A549 (cell line): ENCODE results near the gene TTC4. TPM values are rescaled to one million over a fixed set of nuclear protein-coding genes. Genes with fewer than 3 reads are reported as not detected.

ENCODE experiments used
- ATAC-seq, 2 experiments: fragments of 200-7000 bp in 1 of 2; fragments of >200 bp in 1 of 2; cut with Nextera tagmentation in 1 of 2; cut with Tn5 transposase in 1 of 2; 3 replicates each; pipeline versions ENCODE4 v1.8.0 to v1.9.1; 2018 to 2020; ENCODE audit warnings: mild to moderate bottlenecking in 1 of 2, moderate library complexity in 1 of 2
- CTCF ChIA-PET: fragments of 300-600 bp; sonication (Branson Sonifier 250); formaldehyde crosslinking; extraction: SDS; loops from one replicate; lab custom pipeline; 2021; ENCODE audit warnings: antibody characterized with exemption, inconsistent platforms; lab: Yijun Ruan, JAX
- POLR2A ChIA-PET: fragments of 350-600 bp; formaldehyde crosslinking; extraction: SDS; loops from one replicate; lab custom pipeline; 2021; ENCODE audit warnings: antibody characterized with exemption, inconsistent platforms; lab: Yijun Ruan, JAX
- DNase-seq, 2 experiments: peaks; one replicate each; pipeline versions ENCODE4 v3.0.0 to v3.0.0-alpha.2; 2011 to 2016; ENCODE audit warnings: low read depth in 1 of 2, low spot score in 1 of 2
- FAIRE-seq: peaks from 2 replicates; lab custom pipeline; 2011; peaks lifted over from hg19 to GRCh38; lab: Jason Lieb, UNC
- H3K27ac ChIP-seq, 2 experiments: fragments of >200 bp; sonication (Bioruptor Twin); formaldehyde crosslinking; 3 replicates each; pipeline ENCODE4 v1.5.1; 2016 to 2017
- H3K4me1 ChIP-seq: fragments of >200 bp; sonication (Bioruptor Twin); formaldehyde crosslinking; 3 replicates; pipeline ENCODE4 v1.6.1; 2016
- H3K4me2 ChIP-seq: fragments of >200 bp; sonication (Bioruptor Twin); formaldehyde crosslinking; 3 replicates; pipeline ENCODE4 v1.6.1; 2016
- H3K4me3 ChIP-seq: fragments of >200 bp; sonication (Bioruptor Twin); formaldehyde crosslinking; 3 replicates; pipeline ENCODE4 v1.5.1; 2016
- H3K9me3 ChIP-seq: fragments of >200 bp; sonication (Bioruptor Twin); formaldehyde crosslinking; 3 replicates; pipeline ENCODE4 v1.6.1; 2016
- BCL3 ChIP-seq: fragments of >200 bp; sonication (Bioruptor Twin); formaldehyde crosslinking; IDR thresholded peaks from 3 replicates; pipeline ENCODE4 v1.6.1; 2016
- BHLHE40 ChIP-seq: IDR thresholded peaks from 2 replicates; pipeline ENCODE4 v1.6.1; 2012; ENCODE audit warnings: low read depth, low read length, inconsistent platforms
- CBX2 ChIP-seq: fragments of 200-600 bp; sonication (generic); IDR thresholded peaks from 2 replicates; pipeline ENCODE4 v1.6.1; 2016; ENCODE audit warnings: low read depth, mild to moderate bottlenecking, borderline replicate concordance
- CBX8 ChIP-seq: fragments of 200-600 bp; sonication (generic); IDR thresholded peaks from 2 replicates; pipeline ENCODE4 v1.6.1; 2016
- CHD2 ChIP-seq: fragments of 150-350 bp; IDR thresholded peaks from 2 replicates; pipeline ENCODE4 v1.6.1; 2014; ENCODE audit warnings: low read length; ENCODE audit not compliant: partially characterized antibody
- EHF ChIP-seq: fragments of 250-450 bp; sonication (Bioruptor Pico); IDR thresholded peaks from 2 replicates; pipeline ENCODE4 v1.5.0; 2020; ENCODE audit warnings: mild to moderate bottlenecking
- EP300 ChIP-seq, 2 experiments: fragments of >200 bp; sonication (Bioruptor Twin); formaldehyde crosslinking; IDR thresholded peaks; 2 replicates in 1 of 2; 3 replicates in 1 of 2; pipeline ENCODE4 v1.6.1; 2016 to 2017
- ESRRA ChIP-seq: fragments of 150-350 bp; IDR thresholded peaks from 2 replicates; pipeline ENCODE4 v1.6.1; 2014; ENCODE audit warnings: mild to moderate bottlenecking, low read length, borderline replicate concordance
- FOSL2 ChIP-seq, 2 experiments: fragments of 450-650 bp in 1 of 2; fragments of >200 bp in 1 of 2; sonication (Bioruptor Twin) in 1 of 2; formaldehyde crosslinking; IDR thresholded peaks; 2 replicates each; pipeline versions ENCODE4 v1.5.0 to v1.6.1; 2016 to 2020; ENCODE audit warnings: mild to moderate bottlenecking in 1 of 2, moderate library complexity in 1 of 2
- HDAC2 ChIP-seq: fragments of 200-600 bp; sonication (generic); IDR thresholded peaks from 2 replicates; pipeline ENCODE4 v1.6.1; 2016
- HOXA7 ChIP-seq: fragments of 250-450 bp; sonication (Bioruptor Pico); IDR thresholded peaks from 2 replicates; pipeline ENCODE4 v1.5.0; 2020; ENCODE audit warnings: mild to moderate bottlenecking, moderate library complexity
- HOXB5 ChIP-seq: fragments of 250-450 bp; sonication (Bioruptor Pico); IDR thresholded peaks from 2 replicates; pipeline ENCODE4 v1.5.0; 2020; ENCODE audit warnings: mild to moderate bottlenecking, moderate library complexity
- MYC ChIP-seq: IDR thresholded peaks from 2 replicates; pipeline ENCODE4 v1.6.1; 2012; ENCODE audit warnings: mild to moderate bottlenecking, inconsistent platforms, low read length, improper control_type of control experiment, borderline replicate concordance
- NFE2L2 ChIP-seq: fragments of 150-350 bp; conservative IDR thresholded peaks from 2 replicates; pipeline ENCODE4 v1.6.1; 2014; ENCODE audit warnings: low read length
- NPAS2 ChIP-seq: fragments of 250-450 bp; sonication (Bioruptor Pico); IDR thresholded peaks from 2 replicates; pipeline ENCODE4 v1.8.0; 2022; ENCODE audit warnings: mild to moderate bottlenecking, moderate library complexity, borderline replicate concordance
- NR3C1 ChIP-seq: fragments of >200 bp; sonication (Bioruptor Twin); formaldehyde crosslinking; IDR thresholded peaks from 3 replicates; pipeline ENCODE4 v1.6.1; 2017
- PHF8 ChIP-seq: fragments of 200-600 bp; sonication (generic); IDR thresholded peaks from 2 replicates; pipeline ENCODE4 v1.6.1; 2016; ENCODE audit warnings: low read depth, mild to moderate bottlenecking, antibody characterized with exemption, moderate library complexity, borderline replicate concordance
- POLR2A ChIP-seq: IDR thresholded peaks from 2 replicates; pipeline ENCODE4 v1.6.1; 2012; ENCODE audit warnings: mild to moderate bottlenecking, low read length
- RCOR1 ChIP-seq: fragments of 150-350 bp; IDR thresholded peaks from 2 replicates; pipeline ENCODE4 v1.6.1; 2014; ENCODE audit warnings: antibody characterized with exemption, low read length, low read depth
- RFX5 ChIP-seq: fragments of 450-650 bp; IDR thresholded peaks from 2 replicates; pipeline ENCODE4 v1.7.1; 2014; ENCODE audit warnings: antibody characterized with exemption, mild to moderate bottlenecking, moderate library complexity
- TP53 ChIP-seq: fragments of 250-450 bp; sonication (Bioruptor Pico); IDR thresholded peaks from 2 replicates; pipeline ENCODE4 v1.5.0; 2021; ENCODE audit warnings: mild to moderate bottlenecking, moderate library complexity
- ZC3H11A ChIP-seq: fragments of 450-650 bp; IDR thresholded peaks from 2 replicates; pipeline ENCODE4 v1.6.1; 2014; ENCODE audit warnings: antibody characterized with exemption, mild to moderate bottlenecking
- ZFP36 ChIP-seq: fragments of 450-650 bp; IDR thresholded peaks from 2 replicates; pipeline ENCODE4 v1.6.1; 2014; ENCODE audit warnings: borderline replicate concordance; ENCODE audit not compliant: partially characterized antibody
- ZNF302 ChIP-seq: fragments of 250-450 bp; sonication (Bioruptor Pico); IDR thresholded peaks from 2 replicates; pipeline ENCODE4 v1.9.0; 2021; ENCODE audit warnings: inconsistent platforms, mild to moderate bottlenecking, moderate library complexity
- WGBS: methylation state at CpG from one replicate; pipeline ENCODE4 v1.1.6; 2017; ENCODE audit errors: missing lambda C conversion rate; 5-methylcytosine and 5-hydroxymethylcytosine counted together
- polyA plus RNA-seq, 4 experiments: library from polyadenylated mRNA; depleted of rRNA in 3 of 4; stranded (reverse); fragments of >200 nt; fragmentation: RNase III in 1 of 4; extraction: RNeasy Plus Mini Kit Qiagen cat#74134 plus additional on column Dnase treatment in 1 of 4; gene quantifications; 2 replicates in 3 of 4; 3 replicates in 1 of 4; pipeline ENCODE4 v1.2.3, GENCODE V29; 2011 to 2017
- TF ChIP-seq, protein P1 (sequence below): fragments of >200 bp; sonication (Bioruptor Twin); formaldehyde crosslinking; IDR thresholded peaks from 3 replicates; pipeline ENCODE4 v1.5.1; 2016
- TF ChIP-seq, protein P2 (sequence below): fragments of 150-350 bp; IDR thresholded peaks from 2 replicates; pipeline ENCODE4 v1.6.1; 2014; ENCODE audit warnings: low read depth, mild to moderate bottlenecking, low read length

The TTC4 gene
- polyA plus RNA-seq, 2 of the 4 experiments (the other 2 are of a cell fraction): 20.4 to 27.1 TPM

GRCh38 chr1:54686155-54686554, 29.5 kb upstream of the TTC4 start (continued):
- TF ChIP-seq RFX5: no peak

GRCh38 chr1:54694771-54695170, 20.9 kb upstream of the TTC4 start:
- Histone ChIP-seq H3K4me1 (no peaks in the 10 kb centered on the region), H3K4me2 (no peak overlapping the region), H3K27ac (no peak overlapping the region), H3K9me3 (no peaks in the 10 kb centered on the region), H3K4me3 (no peak overlapping the region)
- FAIRE-seq (no peak), DNase-seq (no peak), ATAC-seq (no peak)
- WGBS: 59% methylated on average over 5 of the region's 8 CpGs
- POLR2A ChIA-PET: no interaction called here
- TF ChIP-seq NPAS2 (CRISPR knock-in tag) (no peak), ZFP36 (no peak), RCOR1 (no peak), CBX8 (no peak), POLR2A (no peak), TP53 (no peak), CBX2 (no peak), HOXA7 (CRISPR knock-in tag) (no peak), HOXB5 (no peak), ZC3H11A (no peak), PHF8 (no peak), ESRRA (no peak), EP300 (IDR thresholded peaks at IDR 0.05) (no peak)
- CTCF ChIA-PET: no interaction called here

- Histone ChIP-seq H3K4me2 (no peak overlapping the region), H3K4me3 (no peak overlapping the region), H3K9me3 (no peaks in the 10 kb centered on the region), H3K4me1 (no peaks in the 10 kb centered on the region), H3K27ac (no peak overlapping the region)
- FAIRE-seq (no peak), DNase-seq (no peak)
- ChIA-PET CTCF (no interaction called here), POLR2A (no interaction called here)
- TF ChIP-seq, protein P1, sequence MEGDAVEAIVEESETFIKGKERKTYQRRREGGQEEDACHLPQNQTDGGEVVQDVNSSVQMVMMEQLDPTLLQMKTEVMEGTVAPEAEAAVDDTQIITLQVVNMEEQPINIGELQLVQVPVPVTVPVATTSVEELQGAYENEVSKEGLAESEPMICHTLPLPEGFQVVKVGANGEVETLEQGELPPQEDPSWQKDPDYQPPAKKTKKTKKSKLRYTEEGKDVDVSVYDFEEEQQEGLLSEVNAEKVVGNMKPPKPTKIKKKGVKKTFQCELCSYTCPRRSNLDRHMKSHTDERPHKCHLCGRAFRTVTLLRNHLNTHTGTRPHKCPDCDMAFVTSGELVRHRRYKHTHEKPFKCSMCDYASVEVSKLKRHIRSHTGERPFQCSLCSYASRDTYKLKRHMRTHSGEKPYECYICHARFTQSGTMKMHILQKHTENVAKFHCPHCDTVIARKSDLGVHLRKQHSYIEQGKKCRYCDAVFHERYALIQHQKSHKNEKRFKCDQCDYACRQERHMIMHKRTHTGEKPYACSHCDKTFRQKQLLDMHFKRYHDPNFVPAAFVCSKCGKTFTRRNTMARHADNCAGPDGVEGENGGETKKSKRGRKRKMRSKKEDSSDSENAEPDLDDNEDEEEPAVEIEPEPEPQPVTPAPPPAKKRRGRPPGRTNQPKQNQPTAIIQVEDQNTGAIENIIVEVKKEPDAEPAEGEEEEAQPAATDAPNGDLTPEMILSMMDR: no peak
- TF ChIP-seq NR3C1 (no peak), EHF (CRISPR knock-in tag) (no peak), ZNF302 (CRISPR knock-in tag) (no peak), BCL3 (no peak), NFE2L2 (no peak), BHLHE40 (no peak), HDAC2 (no peak), MYC (no peak), CHD2 (no peak), FOSL2 (IDR thresholded peaks at IDR 0.05) (no peak), FOSL2 (CRISPR knock-in tag; IDR thresholded peaks at IDR 0.05) (no peak), ZFP36 (no peak)
- TF ChIP-seq, protein P2, sequence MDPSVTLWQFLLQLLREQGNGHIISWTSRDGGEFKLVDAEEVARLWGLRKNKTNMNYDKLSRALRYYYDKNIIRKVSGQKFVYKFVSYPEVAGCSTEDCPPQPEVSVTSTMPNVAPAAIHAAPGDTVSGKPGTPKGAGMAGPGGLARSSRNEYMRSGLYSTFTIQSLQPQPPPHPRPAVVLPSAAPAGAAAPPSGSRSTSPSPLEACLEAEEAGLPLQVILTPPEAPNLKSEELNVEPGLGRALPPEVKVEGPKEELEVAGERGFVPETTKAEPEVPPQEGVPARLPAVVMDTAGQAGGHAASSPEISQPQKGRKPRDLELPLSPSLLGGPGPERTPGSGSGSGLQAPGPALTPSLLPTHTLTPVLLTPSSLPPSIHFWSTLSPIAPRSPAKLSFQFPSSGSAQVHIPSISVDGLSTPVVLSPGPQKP: no peak
- TF ChIP-seq, all 56 proteins: peak for 0
- WGBS: 37% methylated on average over 12 of the region's 15 CpGs
- no peak; a peak in 1 of 6 replicates for ATAC-seq
These were observed 20.4 kb upstream of the TTC4 start for GRCh38 chr1:54695221-54695620.
